ENCODE results near the gene CISD2. TPM values are rescaled to one million over a fixed set of nuclear protein-coding genes. Genes with fewer than 3 reads are reported as not detected.
A peak's percentile ranks its signal among the peaks of the same experiment; 100 is the strongest.

CISD2 gene
- total RNA-seq, 1 donor from 2014 or later = 43.2 TPM

DNA sequence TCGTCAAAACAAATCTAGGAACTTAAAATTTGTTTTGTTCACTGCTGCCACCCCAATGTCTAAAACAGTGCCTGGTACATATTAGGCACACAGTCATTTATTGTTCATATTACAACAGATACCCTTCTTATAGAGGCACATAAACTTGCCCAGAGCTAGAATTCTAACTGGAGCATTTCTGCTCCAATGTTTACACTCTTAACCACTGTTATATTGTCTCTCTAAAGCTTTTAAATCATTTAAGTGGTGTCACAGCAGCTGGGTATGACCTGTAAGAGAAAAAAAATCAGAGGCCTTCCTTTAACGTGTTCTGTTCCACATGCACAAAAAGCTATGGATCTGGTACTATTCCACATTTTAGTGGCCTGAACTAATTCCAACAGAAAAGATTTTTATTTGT lies 44.4 kb upstream of the CISD2 start:
- Mint-ChIP-seq H3K4me1 (peaks cover 43% of the 10 kb centered on the region), H3K36me3 (ENCODE audit: low read depth) (peaks cover 7% of the 10 kb centered on the region), H3K27me3 (ENCODE audit: low read depth) (no peaks in the 10 kb centered on the region), H3K9me3 (no peaks in the 10 kb centered on the region), H3K4me3 (no peak overlapping the region), H3K27ac (ENCODE audit: unreplicated experiment) (no peak overlapping the region)
- DNase-seq (ENCODE audit: low read depth, low spot score) = no peak
- TF ChIP-seq, protein P1, sequence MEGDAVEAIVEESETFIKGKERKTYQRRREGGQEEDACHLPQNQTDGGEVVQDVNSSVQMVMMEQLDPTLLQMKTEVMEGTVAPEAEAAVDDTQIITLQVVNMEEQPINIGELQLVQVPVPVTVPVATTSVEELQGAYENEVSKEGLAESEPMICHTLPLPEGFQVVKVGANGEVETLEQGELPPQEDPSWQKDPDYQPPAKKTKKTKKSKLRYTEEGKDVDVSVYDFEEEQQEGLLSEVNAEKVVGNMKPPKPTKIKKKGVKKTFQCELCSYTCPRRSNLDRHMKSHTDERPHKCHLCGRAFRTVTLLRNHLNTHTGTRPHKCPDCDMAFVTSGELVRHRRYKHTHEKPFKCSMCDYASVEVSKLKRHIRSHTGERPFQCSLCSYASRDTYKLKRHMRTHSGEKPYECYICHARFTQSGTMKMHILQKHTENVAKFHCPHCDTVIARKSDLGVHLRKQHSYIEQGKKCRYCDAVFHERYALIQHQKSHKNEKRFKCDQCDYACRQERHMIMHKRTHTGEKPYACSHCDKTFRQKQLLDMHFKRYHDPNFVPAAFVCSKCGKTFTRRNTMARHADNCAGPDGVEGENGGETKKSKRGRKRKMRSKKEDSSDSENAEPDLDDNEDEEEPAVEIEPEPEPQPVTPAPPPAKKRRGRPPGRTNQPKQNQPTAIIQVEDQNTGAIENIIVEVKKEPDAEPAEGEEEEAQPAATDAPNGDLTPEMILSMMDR (conservative IDR thresholded peaks at IDR 0.05) = no peak

DNA sequence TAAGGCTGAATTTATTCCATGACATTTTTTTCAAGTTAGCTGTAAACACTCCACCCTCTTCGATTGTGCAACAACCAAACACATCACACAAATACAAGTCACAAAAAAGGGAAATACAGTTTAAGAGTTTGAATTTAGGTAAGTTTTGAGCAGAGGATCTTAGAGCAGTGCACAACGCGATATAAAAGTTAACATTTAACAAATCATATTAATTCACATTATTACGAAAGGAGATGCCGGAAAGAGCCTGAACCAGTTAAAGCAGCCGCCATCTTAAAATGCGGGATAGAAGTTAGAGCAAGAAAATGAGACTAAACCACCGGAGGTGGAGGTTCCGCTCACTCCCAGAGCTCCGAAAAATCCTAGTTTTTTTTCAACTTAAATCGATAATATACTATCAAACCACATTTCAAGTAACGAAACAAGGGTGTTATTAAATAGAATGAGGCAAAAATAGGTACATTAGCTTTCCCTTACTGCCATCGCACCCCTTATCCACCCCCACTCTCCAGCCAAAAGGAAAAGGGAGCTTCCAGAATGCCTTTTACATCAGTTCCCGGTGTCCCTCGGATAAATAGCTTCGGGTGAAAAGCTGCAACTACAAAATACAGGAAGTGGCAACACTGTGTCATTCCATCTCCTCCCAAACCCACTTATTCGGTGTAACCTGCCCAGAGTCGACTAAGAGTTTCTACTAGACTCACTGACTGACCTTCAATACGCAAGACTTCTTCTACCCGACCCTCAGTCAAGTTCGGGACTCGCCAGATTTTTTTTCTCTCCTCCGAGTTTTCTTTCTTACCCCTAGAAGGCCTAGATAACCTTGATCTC lies 43.3 kb upstream of the CISD2 start:
- no peaks in the 10 kb centered on the region for H3K27me3 Mint-ChIP-seq (ENCODE audit: low read depth)
- TF ChIP-seq, protein P1 (conservative IDR thresholded peaks at IDR 0.05) = no peak
- no peaks in the 10 kb centered on the region for H3K9me3 Mint-ChIP-seq
- H3K4me3 Mint-ChIP-seq = no peak overlapping the region
- no peak overlapping the region for H3K27ac Mint-ChIP-seq (ENCODE audit: unreplicated experiment)
- H3K36me3 Mint-ChIP-seq (ENCODE audit: low read depth) = peaks cover 3% of the 10 kb centered on the region
- H3K4me1 Mint-ChIP-seq = peaks cover 34% of the 10 kb centered on the region
- peak; percentile 6 for DNase-seq (ENCODE audit: low read depth, low spot score)

DNA sequence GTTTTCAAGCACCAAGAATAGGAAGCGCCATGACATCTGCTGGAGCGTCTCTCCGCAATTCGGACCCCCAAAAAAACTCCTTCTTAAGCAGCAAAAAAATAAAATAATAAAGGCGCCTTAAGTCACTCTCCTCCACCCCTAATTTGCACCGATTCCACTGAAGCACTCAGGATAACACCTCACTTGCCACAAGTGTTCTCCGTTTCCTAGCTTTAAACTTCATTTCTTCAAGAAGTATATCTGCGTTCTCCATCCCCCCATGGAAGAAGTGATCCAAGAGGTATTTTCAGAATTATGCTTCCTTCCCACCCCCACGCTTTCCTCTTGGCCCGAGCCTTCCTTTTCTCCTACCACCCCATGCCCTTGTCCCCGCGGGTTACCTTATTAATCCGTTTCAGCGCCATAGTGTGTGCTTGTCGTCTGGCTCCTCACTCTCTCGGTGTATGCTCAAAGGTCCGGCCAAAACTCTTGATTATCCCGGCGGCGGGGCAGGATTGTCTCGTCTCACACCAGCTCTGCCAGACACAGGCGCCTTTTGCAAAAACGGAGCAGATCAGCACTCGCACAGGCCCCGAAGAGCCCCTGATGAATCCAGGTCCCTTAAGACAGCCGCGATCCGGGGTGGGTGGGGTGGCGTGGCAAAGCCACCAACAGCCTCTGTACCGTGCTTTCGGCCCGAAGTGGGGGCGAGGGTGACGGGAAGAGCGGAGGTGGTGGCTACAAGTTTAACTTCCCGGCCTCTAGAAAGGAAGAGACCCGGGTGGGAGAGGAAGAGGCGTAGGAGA lies 42.5 kb upstream of the CISD2 start:
- DNase-seq (ENCODE audit: low read depth, low spot score) = no peak

DNA sequence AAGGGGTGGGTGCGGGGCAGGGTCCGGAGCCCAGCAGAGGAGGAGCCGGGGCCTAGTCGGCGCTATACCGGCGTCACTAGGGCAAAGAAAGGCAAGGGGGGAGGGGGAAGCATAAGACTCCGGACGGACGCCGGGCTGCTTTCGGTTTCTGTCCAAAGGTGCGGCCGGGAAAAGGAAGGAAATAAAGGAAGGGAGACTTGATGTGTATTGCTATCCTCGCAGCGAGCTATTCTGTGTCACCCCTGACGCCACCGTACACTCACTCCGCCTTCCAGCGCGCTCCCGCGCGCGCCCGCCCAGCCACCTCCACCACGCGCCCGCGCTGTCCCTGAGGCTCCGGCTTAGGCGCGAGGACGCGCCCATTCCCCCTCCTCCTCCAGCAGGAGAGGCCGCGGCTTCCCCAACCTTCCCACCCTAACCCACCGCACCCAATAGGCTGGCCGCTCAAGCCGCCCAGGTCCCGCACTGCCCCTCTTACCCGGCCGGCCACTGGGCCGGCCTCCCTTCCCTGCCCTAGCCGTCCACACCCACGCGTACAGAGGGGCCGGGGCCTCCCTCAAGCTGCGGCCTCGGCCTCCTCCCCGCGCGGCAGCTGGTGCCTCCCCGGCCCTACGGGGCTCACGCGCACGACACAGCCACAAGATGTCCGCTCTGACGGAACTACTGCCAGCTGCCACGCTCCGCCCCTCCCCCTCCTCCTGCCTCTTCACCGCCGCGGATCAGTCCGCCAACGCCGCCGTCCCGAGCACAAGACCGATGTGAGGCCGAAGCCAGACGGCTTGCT lies 41.7 kb upstream of the CISD2 start, which contains the start of gene UBE2D3:
Gene UBE2D3 (minus strand): TSS at position 662 of the 784 bp plus-strand sequence. CDS start 1,043 bp downstream, outside the sequence.
- Mint-ChIP-seq H3K9me3 (no peaks in the 10 kb centered on the region), H3K36me3 (ENCODE audit: low read depth) (peaks cover 3% of the 10 kb centered on the region), H3K4me1 (peaks cover 28% of the 10 kb centered on the region), H3K27me3 (ENCODE audit: low read depth) (no peaks in the 10 kb centered on the region), H3K4me3 (no peak within 1 kb of the TSS), H3K27ac (ENCODE audit: unreplicated experiment) (no peak within 1 kb of the TSS)
- DNase-seq (ENCODE audit: low read depth, low spot score) = peak; percentile 95
- TF ChIP-seq, protein P1 (conservative IDR thresholded peaks at IDR 0.05) = no peak

More for the DNA sequence above, 42.5 kb upstream of the CISD2 start:
- Mint-ChIP-seq H3K4me3 (no peak overlapping the region), H3K27me3 (ENCODE audit: low read depth) (no peaks in the 10 kb centered on the region), H3K36me3 (ENCODE audit: low read depth) (peaks cover 3% of the 10 kb centered on the region), H3K4me1 (peaks cover 26% of the 10 kb centered on the region), H3K27ac (ENCODE audit: unreplicated experiment) (no peak overlapping the region), H3K9me3 (no peaks in the 10 kb centered on the region)
- TF ChIP-seq, protein P1 (conservative IDR thresholded peaks at IDR 0.05) = no peak
